GM03348 (cell line): Measurements from ENCODE around the gene DHX9.

Experiments used
- DNase-seq: peaks from one replicate; pipeline ENCODE4 v3.0.0; 2012; ENCODE audit warnings: low spot score

DHX9 gene

DNA sequence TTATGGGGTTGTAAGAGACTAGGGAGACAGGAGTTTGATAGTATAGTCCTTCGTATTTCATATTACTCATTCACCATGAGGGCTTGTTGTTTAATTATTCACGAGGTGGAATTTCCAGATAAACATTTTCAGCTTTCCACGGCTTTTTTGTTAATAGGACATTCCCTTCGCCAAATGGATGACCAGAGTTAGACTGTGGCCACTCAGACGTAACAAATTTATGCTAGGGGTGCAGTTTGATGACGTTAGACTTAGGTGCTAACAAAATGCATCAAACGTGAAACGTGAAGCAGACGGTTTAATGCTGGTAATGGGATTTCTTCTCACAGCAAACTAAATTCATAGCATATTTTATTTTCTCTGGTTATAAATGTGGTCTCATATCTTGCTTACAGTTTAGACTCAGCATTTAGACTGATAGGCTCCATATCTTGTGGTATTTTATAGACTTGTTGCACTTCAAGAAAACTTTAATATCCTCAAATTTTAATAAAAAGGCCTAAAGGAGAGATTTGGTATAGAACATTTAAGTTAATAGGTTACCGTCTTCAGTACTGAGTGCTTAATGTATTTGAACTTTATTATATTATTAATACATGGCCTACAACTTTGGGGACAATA lies 2.3 kb downstream of the DHX9 start:
- no peak for DNase-seq

DNA sequence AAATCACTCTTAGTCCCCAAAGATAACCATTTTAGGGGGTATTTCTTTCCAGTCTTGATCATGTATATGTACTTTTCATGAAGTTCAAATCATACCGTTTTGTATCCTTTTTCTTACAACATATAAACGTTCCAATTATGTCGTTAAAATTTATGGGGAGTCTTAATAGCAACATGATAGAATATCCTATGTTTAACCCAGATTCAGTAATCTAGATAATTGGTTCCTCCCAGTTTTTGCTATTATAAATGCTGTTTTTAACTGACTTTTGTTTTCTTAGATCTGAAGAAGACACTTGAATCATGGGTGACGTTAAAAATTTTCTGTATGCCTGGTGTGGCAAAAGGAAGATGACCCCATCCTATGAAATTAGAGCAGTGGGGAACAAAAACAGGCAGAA lies 3.1 kb downstream of the DHX9 start:
- no peak for DNase-seq

GRCh38 chr1:182845379-182845778 lies 6.2 kb downstream of the DHX9 start:
- no peak for DNase-seq

DNA sequence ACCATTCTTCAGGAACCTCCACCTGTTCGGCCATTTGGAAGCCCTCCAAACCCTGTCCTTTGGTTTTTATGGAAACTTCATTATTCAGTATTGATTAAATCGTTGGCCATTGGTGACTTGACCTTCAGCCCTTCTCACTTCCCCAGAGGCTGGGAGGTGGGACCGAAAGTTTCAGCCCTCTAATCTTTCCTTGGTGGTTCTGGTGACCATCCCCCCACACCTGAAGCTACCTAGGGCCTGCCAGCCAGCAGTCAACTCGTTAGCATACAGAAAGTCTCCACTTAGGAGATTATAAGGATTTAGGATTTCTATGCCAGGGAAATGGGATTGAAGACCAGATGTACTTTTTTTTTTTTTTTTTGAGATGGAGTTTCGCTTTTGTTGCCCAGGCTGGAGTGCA lies 6.7 kb downstream of the DHX9 start:
- DNase-seq, result no peak

DNA sequence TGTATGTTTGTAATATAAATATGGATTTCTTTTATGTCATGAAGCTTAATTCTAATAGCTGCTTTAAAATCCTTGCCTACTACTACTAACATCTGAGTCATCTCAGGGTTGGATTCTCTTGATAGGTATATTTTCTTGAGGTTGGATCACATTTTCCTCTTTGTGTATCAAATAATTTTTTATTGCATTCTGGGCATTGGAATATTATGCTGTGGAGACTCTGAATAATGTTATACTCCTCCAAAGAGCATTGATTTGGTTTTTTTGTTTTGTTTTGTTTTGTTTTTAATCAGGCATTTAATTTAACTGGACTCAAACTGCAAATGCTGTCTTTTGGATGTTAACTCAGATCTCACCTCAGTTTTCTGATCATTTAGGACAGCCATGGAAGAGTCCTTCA lies 8.0 kb downstream of the DHX9 start:
- no peak for DNase-seq

DNA sequence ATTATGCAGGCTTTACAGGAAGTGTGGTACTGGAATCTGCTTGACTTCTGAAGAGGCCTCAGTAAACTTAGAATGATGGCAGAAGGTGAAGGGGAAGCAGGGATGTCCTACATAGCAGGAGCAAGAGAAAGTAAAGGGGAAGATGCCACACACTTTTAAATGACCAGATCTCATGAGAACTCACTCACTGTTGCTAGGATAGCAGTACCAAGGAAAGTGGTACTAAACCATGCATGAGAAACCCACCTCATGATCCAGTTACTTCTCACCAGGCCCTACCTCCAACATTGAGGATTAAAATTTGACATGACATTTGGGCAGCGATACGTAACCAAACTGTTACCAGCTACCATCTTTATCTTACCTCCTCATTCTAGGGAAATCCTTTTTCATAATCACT lies 9.6 kb downstream of the DHX9 start:
- no peak for DNase-seq

- DNase-seq, result no peak
These were observed 11.2 kb downstream of the DHX9 start for GRCh38 chr1:182850319-182850718.

GRCh38 chr1:182851825-182852224 lies 12.7 kb downstream of the DHX9 start:
- DNase-seq, result no peak

- DNase-seq, result no peak
These were observed 16.8 kb downstream of the DHX9 start for GRCh38 chr1:182855911-182856310.

DNA sequence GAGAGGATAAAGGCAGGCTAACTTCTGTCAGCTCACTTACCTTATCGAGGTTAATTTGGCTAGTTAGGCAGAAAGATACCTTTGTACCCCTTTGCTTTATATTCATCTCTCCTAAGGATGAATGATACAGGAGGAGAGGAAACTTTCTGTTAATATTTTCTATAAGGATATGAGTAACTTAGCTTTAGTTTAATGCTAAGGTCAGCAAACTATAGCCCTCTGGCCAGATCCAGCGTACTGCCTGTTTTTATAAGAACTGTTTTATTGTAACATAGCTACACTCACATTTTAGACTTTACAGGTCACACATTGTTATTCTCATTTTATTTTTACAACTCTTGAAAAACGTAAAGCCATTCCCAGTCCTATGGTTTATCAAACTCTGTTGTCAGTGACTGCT lies 18.1 kb downstream of the DHX9 start:
- no peak for DNase-seq

GRCh38 chr1:182860658-182861057 lies 21.5 kb downstream of the DHX9 start:
- no peak for DNase-seq

- no peak for DNase-seq
These were observed 22.8 kb downstream of the DHX9 start for GRCh38 chr1:182861994-182862393.

DNA sequence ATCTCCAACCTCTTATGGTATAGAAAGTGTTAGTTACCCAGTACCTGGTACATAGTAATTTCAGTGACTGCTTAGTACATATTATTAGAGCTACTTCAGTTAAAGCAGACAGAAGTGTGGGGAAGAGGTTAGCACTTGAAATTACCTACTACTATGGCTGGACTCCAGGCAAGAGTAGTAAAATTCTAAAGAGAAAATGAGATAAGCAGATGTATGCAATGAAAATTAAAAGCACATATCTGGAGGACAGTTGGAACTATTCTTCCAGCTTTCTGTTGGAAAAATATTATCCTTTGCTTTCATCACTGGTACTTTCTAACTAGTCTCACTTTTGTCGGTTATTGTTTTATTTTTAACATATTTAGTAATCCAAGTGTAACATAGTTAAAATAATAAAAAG lies 23.7 kb downstream of the DHX9 start:
- no peak for DNase-seq

GRCh38 chr1:182863940-182864339 lies 24.8 kb downstream of the DHX9 start:
- no peak for DNase-seq

- DNase-seq, result no peak
These were observed 28.7 kb downstream of the DHX9 start for GRCh38 chr1:182867861-182868260.

DNA sequence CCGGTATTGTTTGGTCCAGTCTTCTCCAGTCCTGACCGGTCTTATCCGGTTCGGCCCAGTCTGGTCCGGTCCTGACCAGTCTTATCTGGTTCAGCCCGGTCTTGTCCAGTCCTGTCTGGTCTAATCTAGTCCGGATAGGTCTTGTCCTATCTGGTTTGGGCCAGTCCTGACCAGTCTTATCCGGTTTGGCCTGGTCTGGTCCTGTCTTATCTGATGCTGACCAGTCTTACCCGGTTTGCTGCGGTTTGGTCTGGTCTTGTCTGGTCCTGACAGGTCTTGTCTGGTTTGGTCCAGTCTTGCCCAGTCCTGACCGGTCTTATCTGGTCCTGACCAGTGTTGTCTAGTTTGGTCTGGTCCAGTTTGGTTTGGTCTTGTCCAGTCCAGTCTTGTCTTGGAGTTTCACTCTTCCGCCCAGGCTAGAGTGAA lies 30.1 kb downstream of the DHX9 start:
- no peak for DNase-seq

DNA sequence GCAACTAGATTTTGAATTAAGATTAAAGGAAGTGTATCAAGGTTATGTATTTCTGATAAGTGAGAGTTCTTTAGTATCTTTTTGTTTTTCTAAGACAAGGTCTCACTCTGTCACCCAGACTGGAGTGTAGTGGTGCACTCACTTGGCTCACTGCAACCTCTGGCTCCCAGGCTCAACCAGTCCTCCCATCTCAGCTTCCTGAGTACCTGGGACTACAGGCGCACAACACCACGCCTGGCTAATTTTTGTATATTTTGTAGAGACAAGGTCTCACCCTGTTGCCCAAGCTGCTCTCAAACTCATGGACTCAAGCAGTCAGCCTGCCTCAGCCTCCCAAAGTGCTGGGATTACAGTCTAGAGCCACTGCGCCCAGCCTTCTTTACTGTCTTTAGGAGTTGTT lies 33.7 kb downstream of the DHX9 start:
- DNase-seq, result no peak

DNA sequence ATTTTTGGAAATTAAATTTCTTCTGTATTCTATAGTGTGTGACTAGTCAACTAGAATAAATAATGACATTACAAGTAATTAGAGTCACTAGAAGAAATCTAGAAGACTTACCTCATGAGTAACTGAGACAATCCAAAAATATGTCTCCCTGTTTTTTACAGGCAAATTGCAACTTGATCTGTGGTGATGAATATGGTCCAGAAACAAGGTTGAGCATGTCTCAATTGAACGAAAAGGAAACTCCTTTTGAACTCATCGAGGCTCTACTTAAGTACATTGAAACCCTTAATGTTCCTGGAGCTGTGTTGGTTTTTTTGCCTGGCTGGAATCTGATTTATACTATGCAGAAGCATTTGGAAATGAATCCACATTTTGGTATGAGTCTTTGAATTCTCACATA lies 36.7 kb downstream of the DHX9 start:
- no peak for DNase-seq

- DNase-seq, result no peak
These were observed 38.2 kb downstream of the DHX9 start for GRCh38 chr1:182877331-182877730.

DNA sequence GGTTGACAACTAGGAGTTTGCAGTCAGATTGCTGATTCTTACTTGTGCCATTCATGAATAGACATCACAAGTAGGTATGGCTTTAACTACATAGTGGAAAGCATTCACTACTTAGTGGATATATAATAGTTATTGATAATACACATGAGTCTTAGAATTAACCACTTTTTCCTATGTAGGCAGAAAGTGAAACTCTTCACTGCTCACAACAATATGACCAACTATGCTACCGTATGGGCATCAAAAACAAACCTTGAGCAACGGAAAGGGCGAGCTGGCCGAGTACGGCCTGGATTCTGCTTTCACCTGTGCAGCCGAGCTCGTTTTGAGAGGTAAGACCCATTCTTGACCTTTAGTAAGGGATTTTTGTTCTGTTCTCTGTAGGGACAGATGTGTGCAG lies 38.7 kb downstream of the DHX9 start:
- DNase-seq, result no peak

GRCh38 chr1:182884872-182885271 lies 45.7 kb downstream of the DHX9 start:
- DNase-seq, result no peak

DNA sequence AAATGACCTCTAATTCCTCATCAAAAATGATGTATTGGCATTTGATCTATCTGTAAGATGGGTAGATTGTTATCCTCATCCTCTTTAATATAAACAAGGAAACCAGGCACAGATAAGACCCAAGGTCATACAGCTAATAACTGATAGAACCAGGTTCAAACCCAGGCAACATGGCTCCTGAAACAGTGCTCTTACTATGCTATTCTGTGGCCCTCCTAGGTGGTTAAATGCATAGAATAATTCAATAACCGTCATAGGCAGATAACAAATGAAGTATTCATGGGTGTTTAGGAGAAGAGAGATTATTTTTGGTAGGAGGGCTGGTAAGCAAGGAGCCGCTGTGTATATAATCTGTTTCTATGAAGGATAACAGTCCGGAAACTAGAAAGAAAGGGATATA lies 46.4 kb downstream of the DHX9 start:
- DNase-seq, result no peak

DNA sequence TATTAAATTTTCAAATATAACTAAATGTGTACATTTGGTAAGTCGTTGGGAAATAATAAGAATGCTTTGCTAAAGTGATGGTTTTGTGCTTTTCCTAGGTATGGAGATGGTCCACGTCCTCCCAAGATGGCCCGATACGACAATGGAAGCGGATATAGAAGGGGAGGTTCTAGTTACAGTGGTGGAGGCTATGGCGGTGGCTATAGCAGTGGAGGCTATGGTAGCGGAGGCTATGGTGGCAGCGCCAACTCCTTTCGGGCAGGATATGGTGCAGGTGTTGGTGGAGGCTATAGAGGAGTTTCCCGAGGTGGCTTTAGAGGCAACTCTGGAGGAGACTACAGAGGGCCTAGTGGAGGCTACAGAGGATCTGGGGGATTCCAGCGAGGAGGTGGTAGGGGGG lies 47.8 kb downstream of the DHX9 start:
- DNase-seq, result no peak

GRCh38 chr1:182888736-182889531 lies 49.8 kb downstream of the DHX9 start:
- no peak for DNase-seq
